Peyer's patch (tissue), 4 donors: ENCODE data around the gene PHF5A.

Experiments
- POLR2A ChIP-seq, 2 donors: fragments of 450-650 bp; IDR thresholded peaks; one replicate each; pipeline ENCODE4 v1.5.1; 2017; ENCODE audit warnings: antibody characterized with exemption in 2 of 2, mild to moderate bottlenecking in 2 of 2, moderate library complexity in 2 of 2
- TF ChIP-seq, protein P1 (sequence below), 6 experiments: fragments of 450-650 bp in 4 of 6; fragments of 200-600 bp in 2 of 6; sonication (generic) in 1 of 6; IDR thresholded peaks; one replicate each; pipeline ENCODE4 v1.5.1; 2017 to 2019; ENCODE audit warnings: antibody characterized with exemption in 6 of 6, mild to moderate bottlenecking in 3 of 6, moderate library complexity in 1 of 6

GRCh38 chr22:41516462-41516861 lies 48.0 kb upstream of the PHF5A start:
- no peak for TF ChIP-seq POLR2A (IDR thresholded peaks at IDR 0.05)
- TF ChIP-seq, protein P1, sequence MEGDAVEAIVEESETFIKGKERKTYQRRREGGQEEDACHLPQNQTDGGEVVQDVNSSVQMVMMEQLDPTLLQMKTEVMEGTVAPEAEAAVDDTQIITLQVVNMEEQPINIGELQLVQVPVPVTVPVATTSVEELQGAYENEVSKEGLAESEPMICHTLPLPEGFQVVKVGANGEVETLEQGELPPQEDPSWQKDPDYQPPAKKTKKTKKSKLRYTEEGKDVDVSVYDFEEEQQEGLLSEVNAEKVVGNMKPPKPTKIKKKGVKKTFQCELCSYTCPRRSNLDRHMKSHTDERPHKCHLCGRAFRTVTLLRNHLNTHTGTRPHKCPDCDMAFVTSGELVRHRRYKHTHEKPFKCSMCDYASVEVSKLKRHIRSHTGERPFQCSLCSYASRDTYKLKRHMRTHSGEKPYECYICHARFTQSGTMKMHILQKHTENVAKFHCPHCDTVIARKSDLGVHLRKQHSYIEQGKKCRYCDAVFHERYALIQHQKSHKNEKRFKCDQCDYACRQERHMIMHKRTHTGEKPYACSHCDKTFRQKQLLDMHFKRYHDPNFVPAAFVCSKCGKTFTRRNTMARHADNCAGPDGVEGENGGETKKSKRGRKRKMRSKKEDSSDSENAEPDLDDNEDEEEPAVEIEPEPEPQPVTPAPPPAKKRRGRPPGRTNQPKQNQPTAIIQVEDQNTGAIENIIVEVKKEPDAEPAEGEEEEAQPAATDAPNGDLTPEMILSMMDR (IDR thresholded peaks at IDR 0.05): no peak
